ENCODE measurements around the gene TPD52L1. TPM values are rescaled to one million over a fixed set of nuclear protein-coding genes. Genes with fewer than 3 reads are reported as not detected.

Gene TPD52L1
- total RNA-seq, 1 experiment from 2014 or later: 12.4 TPM

GRCh38 chr6:125190667-125191066 is 37.1 kb downstream of the TPD52L1 start (continued):
- TF ChIP-seq TCF7 (CRISPR knock-in tag; IDR thresholded peaks at IDR 0.05; ENCODE audit: low read depth) (no peak), ZNF317 (CRISPR knock-in tag; IDR thresholded peaks at IDR 0.05; ENCODE audit: borderline replicate concordance, low read depth) (no peak), CREM (CRISPR knock-in tag; IDR thresholded peaks at IDR 0.05) (no peak), KAT7 (CRISPR knock-in tag; IDR thresholded peaks at IDR 0.05; ENCODE audit: borderline replicate concordance) (no peak), JUN (CRISPR knock-in tag; IDR thresholded peaks at IDR 0.05) (no peak)

GRCh38 chr6:125191916-125192609 is 38.5 kb downstream of the TPD52L1 start:
- Mint-ChIP-seq H3K27me3 (ENCODE audit: low read depth) (no peaks in the 10 kb centered on the region), H3K4me1 (peaks cover 19% of the 10 kb centered on the region), H3K27ac (no peak overlapping the region), H3K36me3 (no peaks in the 10 kb centered on the region), H3K4me3 (no peak overlapping the region), H3K9me3 (no peaks in the 10 kb centered on the region)
- ChIA-PET POLR2A (no interaction called here), CTCF (interaction anchor here (0.6 to 3.1 kb wide), 23 partner anchors 8 to 761 kb away, joined by 3 to 22 read pairs (median 4); partner anchors contain the start of genes HDDC2, NCOA7 and TPD52L1)
- ATAC-seq (peak; percentile 97), DNase-seq (ENCODE audit: low spot score) (peak; percentile 68)
- TF ChIP-seq CTCF (IDR thresholded peaks at IDR 0.05) (peak; percentile 71), ZNF121 (CRISPR knock-in tag; IDR thresholded peaks at IDR 0.05) (no peak)

- peak; percentile 12; the same call in 1 of the 2 replicates for TF ChIP-seq CTCF (IDR thresholded peaks at IDR 0.05)
- TF ChIP-seq, protein P1, sequence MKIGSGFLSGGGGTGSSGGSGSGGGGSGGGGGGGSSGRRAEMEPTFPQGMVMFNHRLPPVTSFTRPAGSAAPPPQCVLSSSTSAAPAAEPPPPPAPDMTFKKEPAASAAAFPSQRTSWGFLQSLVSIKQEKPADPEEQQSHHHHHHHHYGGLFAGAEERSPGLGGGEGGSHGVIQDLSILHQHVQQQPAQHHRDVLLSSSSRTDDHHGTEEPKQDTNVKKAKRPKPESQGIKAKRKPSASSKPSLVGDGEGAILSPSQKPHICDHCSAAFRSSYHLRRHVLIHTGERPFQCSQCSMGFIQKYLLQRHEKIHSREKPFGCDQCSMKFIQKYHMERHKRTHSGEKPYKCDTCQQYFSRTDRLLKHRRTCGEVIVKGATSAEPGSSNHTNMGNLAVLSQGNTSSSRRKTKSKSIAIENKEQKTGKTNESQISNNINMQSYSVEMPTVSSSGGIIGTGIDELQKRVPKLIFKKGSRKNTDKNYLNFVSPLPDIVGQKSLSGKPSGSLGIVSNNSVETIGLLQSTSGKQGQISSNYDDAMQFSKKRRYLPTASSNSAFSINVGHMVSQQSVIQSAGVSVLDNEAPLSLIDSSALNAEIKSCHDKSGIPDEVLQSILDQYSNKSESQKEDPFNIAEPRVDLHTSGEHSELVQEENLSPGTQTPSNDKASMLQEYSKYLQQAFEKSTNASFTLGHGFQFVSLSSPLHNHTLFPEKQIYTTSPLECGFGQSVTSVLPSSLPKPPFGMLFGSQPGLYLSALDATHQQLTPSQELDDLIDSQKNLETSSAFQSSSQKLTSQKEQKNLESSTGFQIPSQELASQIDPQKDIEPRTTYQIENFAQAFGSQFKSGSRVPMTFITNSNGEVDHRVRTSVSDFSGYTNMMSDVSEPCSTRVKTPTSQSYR (CRISPR knock-in tag; IDR thresholded peaks at IDR 0.05): no peak
- ChIA-PET CTCF (interaction anchor here (0.9 to 3.1 kb wide), 12 partner anchors 9 to 761 kb away, joined by 3 to 22 read pairs (median 4); partner anchors contain the start of genes HDDC2 and TPD52L1), POLR2A (no interaction called here)
- Mint-ChIP-seq H3K4me3 (no peak overlapping the region), H3K27me3 (ENCODE audit: low read depth) (no peaks in the 10 kb centered on the region), H3K27ac (no peak overlapping the region), H3K4me1 (peaks cover 24% of the 10 kb centered on the region), H3K36me3 (no peaks in the 10 kb centered on the region), H3K9me3 (no peaks in the 10 kb centered on the region)
- no peak for DNase-seq (ENCODE audit: low spot score)
- peak; percentile 7; the same call in 1 of the 2 replicates for ATAC-seq
These were observed 39.0 kb downstream of the TPD52L1 start for GRCh38 chr6:125192610-125192930.

GRCh38 chr6:125193208-125193607 is 39.6 kb downstream of the TPD52L1 start:
- ChIA-PET POLR2A (no interaction called here), CTCF (interaction anchor here (1.9 to 3.1 kb wide), 3 partner anchors 10 to 74 kb away, joined by 6 to 22 read pairs (median 9); no protein-coding TSS in a partner anchor)
- Mint-ChIP-seq H3K4me3 (no peak overlapping the region), H3K27ac (no peak overlapping the region), H3K27me3 (ENCODE audit: low read depth) (no peaks in the 10 kb centered on the region), H3K36me3 (no peaks in the 10 kb centered on the region), H3K4me1 (peaks cover 31% of the 10 kb centered on the region), H3K9me3 (no peaks in the 10 kb centered on the region)
- ATAC-seq (no peak), DNase-seq (ENCODE audit: low spot score) (no peak)
- TF ChIP-seq RELA (CRISPR knock-in tag; IDR thresholded peaks at IDR 0.05; ENCODE audit: borderline replicate concordance) (no peak), ZNF532 (CRISPR knock-in tag; IDR thresholded peaks at IDR 0.05; ENCODE audit: borderline replicate concordance) (no peak), ZNF219 (CRISPR knock-in tag; IDR thresholded peaks at IDR 0.05; ENCODE audit: borderline replicate concordance) (no peak), ESRRA (CRISPR knock-in tag; IDR thresholded peaks at IDR 0.05; ENCODE audit: borderline replicate concordance) (no peak), MAX (CRISPR knock-in tag; IDR thresholded peaks at IDR 0.05) (no peak)

Measured in WTC11 (cell line).